Stimulated activated CD8-positive, alpha-beta memory T cell treated with anti-CD3 and anti-CD28 coated beads, Interleukin-12 subunit alpha, Interleukin-12 subunit beta, amount 100 ng/mL, for 1 hour (primary cell): ENCODE measurements around the gene ZNF705A.
"Not testable (repeated sequence)": the region's sequence is repeated elsewhere in the genome, so short reads cannot be mapped to it uniquely, and the experiment has no call there.

Source experiments
- DNase-seq: peaks from one replicate; pipeline ENCODE4 v3.0.0-alpha.2; 2020; ENCODE audit warnings: low read depth

Gene ZNF705A

GRCh38 chr12:8184206-8184605, 27.4 kb downstream of the ZNF705A start:
- DNase-seq = not testable (repeated sequence)

- not testable (repeated sequence) for DNase-seq
Observed at GRCh38 chr12:8188088-8188487, 31.3 kb downstream of the ZNF705A start.

GRCh38 chr12:8197685-8198308, 41.0 kb downstream of the ZNF705A start:
- DNase-seq = not testable (repeated sequence)

GRCh38 chr12:8218711-8219382, 62.0 kb downstream of the ZNF705A start:
- DNase-seq = not testable (repeated sequence)

- not testable (repeated sequence) for DNase-seq
Observed at GRCh38 chr12:8221375-8221774, 64.6 kb downstream of the ZNF705A start.

GRCh38 chr12:8221844-8222243, 65.0 kb downstream of the ZNF705A start:
- DNase-seq = not testable (repeated sequence)

- not testable (repeated sequence) for DNase-seq
Observed at GRCh38 chr12:8222303-8222702, 65.5 kb downstream of the ZNF705A start.

GRCh38 chr12:8223646-8224045, 66.8 kb downstream of the ZNF705A start:
- DNase-seq = not testable (repeated sequence)

GRCh38 chr12:8224782-8225181, 68.0 kb downstream of the ZNF705A start:
- DNase-seq = not testable (repeated sequence)

GRCh38 chr12:8226355-8226754, 69.5 kb downstream of the ZNF705A start:
- DNase-seq = no peak

- not testable (repeated sequence) for DNase-seq
Observed at GRCh38 chr12:8226992-8227731, 70.3 kb downstream of the ZNF705A start, which contains the start of gene FAM90A1. TSS of gene FAM90A1 (minus strand) at chr12:8227618. CDS start at chr12:8224832, 2,786 bp downstream.

- not testable (repeated sequence) for DNase-seq
Observed at GRCh38 chr12:8227732-8228077, 70.9 kb downstream of the ZNF705A start.

- DNase-seq = not testable (repeated sequence)
Observed at GRCh38 chr12:8228607-8229006, 71.8 kb downstream of the ZNF705A start.

- not testable (repeated sequence) for DNase-seq
Observed at GRCh38 chr12:8229486-8229885, 72.7 kb downstream of the ZNF705A start.
